GF-D8 (cell line): ENCODE data around the gene MAP3K12.
"Not testable (repeated sequence)": the region's sequence is repeated elsewhere in the genome, so short reads cannot be mapped to it uniquely, and the experiment has no call there.

Experiments
- DNase-seq: peaks from one replicate; lab custom pipeline; 2025; lab: John Stamatoyannopoulos, UW

The MAP3K12 gene

GRCh38 chr12:53499266-53500141 lies at the start of gene MAP3K12:
Gene MAP3K12, minus strand, starts transcription at chr12:53499458. Its CDS starts 12,067 bp downstream, at chr12:53487391.
- no peak for DNase-seq

GRCh38 chr12:53548354-53548753 lies 49.1 kb upstream of the MAP3K12 start:
- not testable (repeated sequence) for DNase-seq

GRCh38 chr12:53543539-53543938 lies 44.3 kb upstream of the MAP3K12 start:
- peak; percentile 11 for DNase-seq

- DNase-seq: no peak
Observed at GRCh38 chr12:53539526-53539925, 40.3 kb upstream of the MAP3K12 start.

GRCh38 chr12:53538209-53538689 lies 39.0 kb upstream of the MAP3K12 start:
- DNase-seq: peak; percentile 29

GRCh38 chr12:53536962-53537361 lies 37.7 kb upstream of the MAP3K12 start:
- no peak for DNase-seq

- DNase-seq: no peak
Observed at GRCh38 chr12:53533471-53533870, 34.2 kb upstream of the MAP3K12 start.

- DNase-seq: no peak
Observed at GRCh38 chr12:53532524-53533445, 33.5 kb upstream of the MAP3K12 start.

- no peak for DNase-seq
Observed at GRCh38 chr12:53532021-53532420, 32.8 kb upstream of the MAP3K12 start.

GRCh38 chr12:53530920-53531319 lies 31.7 kb upstream of the MAP3K12 start:
- DNase-seq: no peak

GRCh38 chr12:53530061-53530460 lies 30.8 kb upstream of the MAP3K12 start:
- no peak for DNase-seq

GRCh38 chr12:53524476-53524875 lies 25.2 kb upstream of the MAP3K12 start:
- DNase-seq: no peak

GRCh38 chr12:53523131-53523530 lies 23.9 kb upstream of the MAP3K12 start:
- DNase-seq: no peak

GRCh38 chr12:53518381-53518780 lies 19.1 kb upstream of the MAP3K12 start:
- no peak for DNase-seq

GRCh38 chr12:53516758-53517455 lies 17.6 kb upstream of the MAP3K12 start:
- no peak for DNase-seq

GRCh38 chr12:53515291-53515680 lies 16.0 kb upstream of the MAP3K12 start:
- no peak for DNase-seq

- DNase-seq: no peak
Observed at GRCh38 chr12:53514628-53515290, 15.5 kb upstream of the MAP3K12 start.

- DNase-seq: no peak
Observed at GRCh38 chr12:53513712-53514410, 14.6 kb upstream of the MAP3K12 start.

- no peak for DNase-seq
Observed at GRCh38 chr12:53510181-53510812, 11.0 kb upstream of the MAP3K12 start.

GRCh38 chr12:53508534-53509170 lies 9.4 kb upstream of the MAP3K12 start:
- peak; percentile 28 for DNase-seq
